GM23338 (cell line): ENCODE measurements around the gene CTDP1.

Experiments
- CREB1 ChIP-seq: fragments of 250-450 bp; sonication (Bioruptor Pico); IDR thresholded peaks from 2 replicates; pipeline ENCODE4 v1.5.0; 2020; ENCODE audit warnings: low read depth, mild to moderate bottlenecking, moderate library complexity
- CTCF ChIP-seq, 2 experiments: fragments of 200-600 bp in 1 of 2; sonication (generic) in 1 of 2; conservative IDR thresholded peaks; 2 replicates each; pipeline versions ENCODE4 v1.5.1 to v1.6.1; 2016 to 2017; ENCODE audit warnings: antibody characterized with exemption in 2 of 2, low read depth in 2 of 2, mild to moderate bottlenecking in 2 of 2, moderate library complexity in 1 of 2
- EZH2 ChIP-seq: fragments of 200-600 bp; sonication (generic); IDR thresholded peaks from one replicate; pipeline ENCODE4 v1.8.0; 2017; ENCODE audit warnings: antibody characterized with exemption, mild to moderate bottlenecking, low read depth; ENCODE audit not compliant: unreplicated experiment
- EZH2phosphoT487 ChIP-seq: fragments of 200-600 bp; sonication (generic); IDR thresholded peaks from one replicate; pipeline ENCODE4 v1.8.1; 2018; ENCODE audit warnings: antibody characterized with exemption; ENCODE audit not compliant: unreplicated experiment
- POLR2AphosphoS5 ChIP-seq: IDR thresholded peaks from 2 replicates; pipeline ENCODE4 v1.6.1; 2016; ENCODE audit warnings: antibody characterized with exemption, low read depth
- REST ChIP-seq: IDR thresholded peaks from one replicate; pipeline ENCODE4 v1.6.1; 2018; ENCODE audit warnings: antibody characterized with exemption; ENCODE audit not compliant: unreplicated experiment
- ZNF331 ChIP-seq: fragments of 250-450 bp; sonication (Bioruptor Pico); IDR thresholded peaks from 2 replicates; pipeline ENCODE4 v1.5.0; 2020; ENCODE audit warnings: low read depth, mild to moderate bottlenecking, moderate library complexity

GRCh38 chr18:79630281-79631095, 49.1 kb upstream of the CTDP1 start:
- TF ChIP-seq CTCF (conservative IDR thresholded peaks at IDR 0.05; ENCODE audit: low read depth in 2 of 2), result no peak
- TF ChIP-seq ZNF331 (CRISPR knock-in tag), result no peak
- no peak for TF ChIP-seq EZH2
- no peak for TF ChIP-seq CREB1
- no peak for TF ChIP-seq REST
- TF ChIP-seq POLR2AphosphoS5, result no peak
- TF ChIP-seq EZH2phosphoT487, result no peak
